GM19023 (cell line): ENCODE data around the gene DCDC1.
"Not testable (repeated sequence)": the region's sequence is repeated elsewhere in the genome, so short reads cannot be mapped to it uniquely, and the experiment has no call there.

Experiments used
- ATAC-seq: cut with Tn5 transposase; IDR thresholded peaks from one replicate; pipeline ENCODE4 v1.9.1; 2021; ENCODE audit warnings: mild to moderate bottlenecking, moderate library complexity; ENCODE audit not compliant: unreplicated experiment

The DCDC1 gene

GRCh38 chr11:30991802-30992512, 377.6 kb downstream of the DCDC1 start:
- ATAC-seq = no peak

GRCh38 chr11:30991376-30991775, 378.2 kb downstream of the DCDC1 start:
- no peak for ATAC-seq

- no peak for ATAC-seq
Measured at GRCh38 chr11:30990625-30991296, 378.8 kb downstream of the DCDC1 start.

- no peak for ATAC-seq
Measured at GRCh38 chr11:30987819-30988218, 381.7 kb downstream of the DCDC1 start.

- ATAC-seq = no peak
Measured at GRCh38 chr11:30985536-30985935, 384.0 kb downstream of the DCDC1 start.

GRCh38 chr11:30984827-30985226, 384.7 kb downstream of the DCDC1 start:
- no peak for ATAC-seq

- no peak for ATAC-seq
Measured at GRCh38 chr11:30984442-30984816, 385.1 kb downstream of the DCDC1 start.

- ATAC-seq = no peak
Measured at GRCh38 chr11:30983776-30984441, 385.6 kb downstream of the DCDC1 start.

- no peak for ATAC-seq
Measured at GRCh38 chr11:30983143-30983542, 386.4 kb downstream of the DCDC1 start.

- ATAC-seq = no peak
Measured at GRCh38 chr11:30967579-30967978, 402.0 kb downstream of the DCDC1 start.

- no peak for ATAC-seq
Measured at GRCh38 chr11:30960387-30960992, 409.0 kb downstream of the DCDC1 start.

- ATAC-seq = no peak
Measured at GRCh38 chr11:30956751-30957150, 412.8 kb downstream of the DCDC1 start.

- no peak for ATAC-seq
Measured at GRCh38 chr11:30949838-30950237, 419.7 kb downstream of the DCDC1 start.

GRCh38 chr11:30947715-30948114, 421.8 kb downstream of the DCDC1 start:
- ATAC-seq = not testable (repeated sequence)

- ATAC-seq = no peak
Measured at GRCh38 chr11:30938810-30939209, 430.7 kb downstream of the DCDC1 start.

- ATAC-seq = no peak
Measured at GRCh38 chr11:30938171-30938570, 431.4 kb downstream of the DCDC1 start.

- no peak for ATAC-seq
Measured at GRCh38 chr11:30936491-30936890, 433.0 kb downstream of the DCDC1 start.

- no peak for ATAC-seq
Measured at GRCh38 chr11:30935861-30936260, 433.7 kb downstream of the DCDC1 start.

- ATAC-seq = no peak
Measured at GRCh38 chr11:30926130-30926529, 443.4 kb downstream of the DCDC1 start.

- no peak for ATAC-seq
Measured at GRCh38 chr11:30921811-30922210, 447.7 kb downstream of the DCDC1 start.

- ATAC-seq = no peak
Measured at GRCh38 chr11:30919389-30920152, 450.0 kb downstream of the DCDC1 start.
